ENCODE measurements around the gene TNFRSF8. TPM values are rescaled to one million over a fixed set of nuclear protein-coding genes. Genes with fewer than 3 reads are reported as not detected.

The TNFRSF8 gene
- total and polyA plus RNA-seq, 12 donors = 0.17 to 0.61 (median 0.42) TPM; not detected in 1

- no peak for TF ChIP-seq CTCF (IDR thresholded peaks at IDR 0.05)
- no peak for TF ChIP-seq POLR2A (IDR thresholded peaks at IDR 0.05)
- 78 to 87% (median 84%) methylated on average over 6 of the region's 6 CpGs for WGBS, 4 donors
- peak overlapping the region in 2 of 5 donors; percentile 6 to 85 for H3K27ac ChIP-seq
- no peaks in the 10 kb centered on the region for H3K27me3 ChIP-seq
- no peaks in the 10 kb centered on the region for H3K36me3 ChIP-seq (replicated peaks in 1 of 2)
- H3K4me3 ChIP-seq = no peak overlapping the region
- H3K9me3 ChIP-seq (replicated peaks in 1 of 3) = no peaks in the 10 kb centered on the region
- peaks cover 3 to 78% of the 10 kb centered on the region in 2 donors for H3K4me1 ChIP-seq (replicated peaks in 1 of 2)
- DNase-seq = no peak
- intact Hi-C loops (cut with DNase I) = no loop called here
These were observed 113.4 kb downstream of the TNFRSF8 start for GRCh38 chr1:12176298-12177118.

GRCh38 chr1:12177156-12177998 is 114.3 kb downstream of the TNFRSF8 start:
- H3K4me3 ChIP-seq = no peak overlapping the region
- H3K4me1 ChIP-seq (replicated peaks in 1 of 2) = peaks cover 3 to 74% of the 10 kb centered on the region in 2 donors
- no peaks in the 10 kb centered on the region for H3K27me3 ChIP-seq
- 76 to 87% (median 84%) methylated on average over 15 to 24 of the region's 24 CpGs for WGBS, 4 donors
- no peak for DNase-seq
- no peak for TF ChIP-seq POLR2A (IDR thresholded peaks at IDR 0.05)
- TF ChIP-seq CTCF (IDR thresholded peaks at IDR 0.05) = no peak
- intact Hi-C loops (cut with DNase I) = no loop called here
- no peaks in the 10 kb centered on the region for H3K36me3 ChIP-seq (replicated peaks in 1 of 2)
- no peaks in the 10 kb centered on the region for H3K9me3 ChIP-seq (replicated peaks in 1 of 3)
- peak overlapping the region in 3 of 5 donors; percentile 7 to 88 (median 85) for H3K27ac ChIP-seq

GRCh38 chr1:12177999-12178441 is 114.9 kb downstream of the TNFRSF8 start:
- no peaks in the 10 kb centered on the region for H3K9me3 ChIP-seq (replicated peaks in 1 of 3)
- no peaks in the 10 kb centered on the region for H3K27me3 ChIP-seq
- H3K36me3 ChIP-seq (replicated peaks in 1 of 2) = no peaks in the 10 kb centered on the region
- peak overlapping the region in 4 of 5 donors; percentile 7 to 88 (median 72) for H3K27ac ChIP-seq
- DNase-seq = peak in 6 of 7 donors; percentile 70 to 87 (median 78)
- intact Hi-C loops (cut with DNase I) = no loop called here
- 27 to 39% (median 32%) methylated on average over 12 to 14 of the region's 14 CpGs for WGBS, 4 donors
- H3K4me3 ChIP-seq = no peak overlapping the region
- H3K4me1 ChIP-seq (replicated peaks in 1 of 2) = peaks cover 3 to 73% of the 10 kb centered on the region in 2 donors
- TF ChIP-seq CTCF (IDR thresholded peaks at IDR 0.05) (no peak), POLR2A (IDR thresholded peaks at IDR 0.05) (no peak)

GRCh38 chr1:12178511-12178910 is 115.4 kb downstream of the TNFRSF8 start:
- DNase-seq = no peak
- Histone ChIP-seq H3K27ac (peak overlapping the region in 4 of 5 donors; percentile 5 to 88 (median 72)), H3K36me3 (replicated peaks in 1 of 2) (no peaks in the 10 kb centered on the region), H3K27me3 (no peaks in the 10 kb centered on the region), H3K4me3 (no peak overlapping the region), H3K9me3 (replicated peaks in 1 of 3) (no peaks in the 10 kb centered on the region), H3K4me1 (replicated peaks in 1 of 2) (peaks cover 3 to 72% of the 10 kb centered on the region in 2 donors)
- TF ChIP-seq POLR2A (IDR thresholded peaks at IDR 0.05) (no peak), CTCF (IDR thresholded peaks at IDR 0.05) (no peak)
- intact Hi-C loops (cut with DNase I) = no loop called here
- WGBS, 4 donors = 47 to 57% (median 56%) methylated on average over 11 of the region's 11 CpGs

Measured in adrenal gland (tissue), 12 donors.